ENCODE data around the gene DAP.

DAP gene, protein sequence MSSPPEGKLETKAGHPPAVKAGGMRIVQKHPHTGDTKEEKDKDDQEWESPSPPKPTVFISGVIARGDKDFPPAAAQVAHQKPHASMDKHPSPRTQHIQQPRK

GRCh38 chr5:10761185-10761932, at the start of gene DAP:
DAP (minus strand) TSS chr5:10761234; CDS start chr5:10761068, 166 bp downstream.
- no peak for TF ChIP-seq CTCF (conservative IDR thresholded peaks at IDR 0.05; ENCODE audit: low read depth, low read length)
- DNase-seq (ENCODE audit: low read depth): peak; percentile 48
- H3K4me3 ChIP-seq (ENCODE audit: low read length): peak within 1 kb of the TSS; percentile 77

DNA sequence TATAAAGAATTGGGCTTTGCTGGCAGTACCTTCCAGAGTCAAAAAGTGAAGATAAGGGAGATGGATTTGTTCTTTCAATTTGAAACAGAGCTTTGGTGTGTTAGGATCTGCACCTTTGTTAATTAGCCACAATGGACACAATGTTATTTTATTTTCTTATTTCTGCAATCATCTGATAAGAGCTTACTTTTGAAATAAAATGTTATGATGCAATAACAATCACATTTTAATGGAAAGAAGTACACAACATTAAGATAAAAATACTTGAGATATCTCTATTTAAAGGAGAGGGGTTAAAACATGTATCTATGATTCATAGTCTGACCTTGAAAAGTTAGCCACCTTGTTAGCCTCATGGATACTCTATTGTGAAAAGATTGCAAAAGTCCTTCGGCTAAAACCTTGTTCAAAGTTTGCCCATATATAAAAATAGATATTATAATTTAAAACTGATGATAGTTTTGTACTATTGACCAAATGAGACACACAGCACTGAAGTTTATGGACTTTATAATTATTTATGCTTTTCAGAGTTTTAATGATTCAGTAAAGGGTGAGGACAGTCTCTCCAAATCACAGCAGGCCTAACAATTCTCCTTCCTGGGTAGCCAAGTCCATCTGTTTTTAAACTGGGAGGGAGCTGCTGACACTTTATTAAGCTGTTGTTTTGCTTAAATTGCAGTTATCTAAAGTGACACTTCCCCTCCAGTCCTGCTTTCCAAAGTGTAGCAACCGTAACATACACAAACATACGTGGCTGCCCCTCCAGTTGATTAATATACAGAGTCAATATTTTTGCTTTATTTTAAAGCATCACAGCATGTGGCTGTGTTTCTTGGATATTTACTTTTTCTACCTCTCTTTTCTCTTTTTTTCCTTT, 47.6 kb upstream of the DAP start:
- no peak overlapping the region for H3K4me3 ChIP-seq (ENCODE audit: low read length)
- no peak for TF ChIP-seq CTCF (conservative IDR thresholded peaks at IDR 0.05; ENCODE audit: low read depth, low read length)
- no peak for DNase-seq (ENCODE audit: low read depth)

GRCh38 chr5:10801931-10802666, 41.1 kb upstream of the DAP start:
- no peak for DNase-seq (ENCODE audit: low read depth)
- TF ChIP-seq CTCF (conservative IDR thresholded peaks at IDR 0.05; ENCODE audit: low read depth, low read length): no peak

DNA sequence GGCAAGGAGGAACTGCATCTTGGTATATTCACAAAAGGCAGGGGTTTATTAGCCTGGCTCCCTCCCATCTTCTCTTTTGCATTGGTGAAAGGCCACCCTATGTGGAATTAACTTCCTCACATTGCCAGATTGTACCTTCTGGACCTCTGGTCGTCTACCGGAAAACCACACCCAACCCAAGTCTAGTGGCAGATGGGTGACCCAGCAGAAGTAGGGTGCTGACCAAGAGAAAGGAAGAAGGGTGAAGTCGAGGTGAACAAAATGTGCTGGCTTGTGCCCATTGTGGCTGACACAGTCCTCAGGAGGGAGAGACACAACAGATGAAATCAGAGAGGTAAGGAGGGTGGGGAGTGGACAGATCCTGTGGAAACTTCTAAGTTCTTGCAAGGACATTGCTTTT, 39.8 kb upstream of the DAP start:
- DNase-seq (ENCODE audit: low read depth): no peak
- no peak overlapping the region for H3K4me3 ChIP-seq (ENCODE audit: low read length)
- TF ChIP-seq CTCF (conservative IDR thresholded peaks at IDR 0.05; ENCODE audit: low read depth, low read length): no peak

More at GRCh38 chr5:10801931-10802666, 41.1 kb upstream of the DAP start:
- H3K4me3 ChIP-seq (ENCODE audit: low read length): no peak overlapping the region

GRCh38 chr5:10797261-10797660, 36.2 kb upstream of the DAP start:
- TF ChIP-seq CTCF (conservative IDR thresholded peaks at IDR 0.05; ENCODE audit: low read depth, low read length): no peak
- no peak overlapping the region for H3K4me3 ChIP-seq (ENCODE audit: low read length)
- DNase-seq (ENCODE audit: low read depth): no peak

GRCh38 chr5:10793785-10794184, 32.8 kb upstream of the DAP start:
- no peak for TF ChIP-seq CTCF (conservative IDR thresholded peaks at IDR 0.05; ENCODE audit: low read depth, low read length)
- no peak for DNase-seq (ENCODE audit: low read depth)
- H3K4me3 ChIP-seq (ENCODE audit: low read length): no peak overlapping the region

Measured in retinal pigment epithelial cell (primary cell).